H1 (cell line): ENCODE results near the gene SMARCAL1. TPM values are rescaled to one million over a fixed set of nuclear protein-coding genes. Genes with fewer than 3 reads are reported as not detected.

Experiments used
- CHD2 ChIP-seq: IDR thresholded peaks from 2 replicates; pipeline ENCODE4 v1.6.1; 2012; ENCODE audit warnings: low read length, improper control_type of control experiment
- GTF2F1 ChIP-seq: IDR thresholded peaks from 2 replicates; pipeline ENCODE4 v1.6.1; 2012; ENCODE audit warnings: low read depth, low read length, improper control_type of control experiment, borderline replicate concordance
- NANOG ChIP-seq: IDR thresholded peaks from 2 replicates; pipeline ENCODE4 v1.6.1; 2011; ENCODE audit warnings: low read length, low read depth, mild to moderate bottlenecking, inconsistent platforms; ENCODE audit not compliant: insufficient read depth, poor library complexity, severe bottlenecking
- SP4 ChIP-seq: IDR thresholded peaks from 2 replicates; pipeline ENCODE4 v1.6.1; 2012; ENCODE audit warnings: low read length, inconsistent platforms
- TAF7 ChIP-seq: optimal IDR thresholded peaks from 2 replicates; pipeline ENCODE3; 2011; ENCODE audit warnings: low read depth, mild to moderate bottlenecking, inconsistent platforms, low read length, moderate library complexity, borderline replicate concordance
- ZNF274 ChIP-seq: IDR thresholded peaks from 2 replicates; pipeline ENCODE4 v1.7.0; 2012; ENCODE audit warnings: low read length, borderline replicate concordance; ENCODE audit errors: extremely low read depth
- polyA plus RNA-seq, 7 experiments: library from polyadenylated mRNA; depleted of rRNA in 3 of 7; stranded (reverse) in 5 of 7; unstranded in 2 of 7; fragments of >200 nt in 5 of 7; fragments of 200-250 nt in 2 of 7; gene quantifications; 1 replicate in 5 of 7; 2 replicates in 1 of 7; 4 replicates in 1 of 7; pipeline versions ENCODE4 v1.2.1 to v1.2.3, GENCODE V29; 2011 to 2013; ENCODE audit warnings: missing spikeins in 2 of 7, mixed read lengths in 2 of 7
- total RNA-seq: library from RNA; stranded (reverse); fragmentation: NEBNext Ultra II Directional; extraction: Animal tissue kit (Norgen Biotek cat#: 25700); gene quantifications from 2 replicates; pipeline ENCODE4 v1.2.1, GENCODE V29; 2021
- TF ChIP-seq, protein P1 (sequence below): fragments of 300-600 bp; sonication (generic); IDR thresholded peaks from 2 replicates; pipeline ENCODE4 v1.7.1; 2012; ENCODE audit warnings: low read length, moderate library complexity, mild to moderate bottlenecking, inconsistent platforms; ENCODE audit not compliant: insufficient replicate concordance

SMARCAL1 gene
- total and polyA plus RNA-seq, 2 of the 8 experiments (the other 6 are each of a cell fraction or from before 2014, with no cell fraction given): 17.6 to 17.9 TPM

- TF ChIP-seq, protein P1, sequence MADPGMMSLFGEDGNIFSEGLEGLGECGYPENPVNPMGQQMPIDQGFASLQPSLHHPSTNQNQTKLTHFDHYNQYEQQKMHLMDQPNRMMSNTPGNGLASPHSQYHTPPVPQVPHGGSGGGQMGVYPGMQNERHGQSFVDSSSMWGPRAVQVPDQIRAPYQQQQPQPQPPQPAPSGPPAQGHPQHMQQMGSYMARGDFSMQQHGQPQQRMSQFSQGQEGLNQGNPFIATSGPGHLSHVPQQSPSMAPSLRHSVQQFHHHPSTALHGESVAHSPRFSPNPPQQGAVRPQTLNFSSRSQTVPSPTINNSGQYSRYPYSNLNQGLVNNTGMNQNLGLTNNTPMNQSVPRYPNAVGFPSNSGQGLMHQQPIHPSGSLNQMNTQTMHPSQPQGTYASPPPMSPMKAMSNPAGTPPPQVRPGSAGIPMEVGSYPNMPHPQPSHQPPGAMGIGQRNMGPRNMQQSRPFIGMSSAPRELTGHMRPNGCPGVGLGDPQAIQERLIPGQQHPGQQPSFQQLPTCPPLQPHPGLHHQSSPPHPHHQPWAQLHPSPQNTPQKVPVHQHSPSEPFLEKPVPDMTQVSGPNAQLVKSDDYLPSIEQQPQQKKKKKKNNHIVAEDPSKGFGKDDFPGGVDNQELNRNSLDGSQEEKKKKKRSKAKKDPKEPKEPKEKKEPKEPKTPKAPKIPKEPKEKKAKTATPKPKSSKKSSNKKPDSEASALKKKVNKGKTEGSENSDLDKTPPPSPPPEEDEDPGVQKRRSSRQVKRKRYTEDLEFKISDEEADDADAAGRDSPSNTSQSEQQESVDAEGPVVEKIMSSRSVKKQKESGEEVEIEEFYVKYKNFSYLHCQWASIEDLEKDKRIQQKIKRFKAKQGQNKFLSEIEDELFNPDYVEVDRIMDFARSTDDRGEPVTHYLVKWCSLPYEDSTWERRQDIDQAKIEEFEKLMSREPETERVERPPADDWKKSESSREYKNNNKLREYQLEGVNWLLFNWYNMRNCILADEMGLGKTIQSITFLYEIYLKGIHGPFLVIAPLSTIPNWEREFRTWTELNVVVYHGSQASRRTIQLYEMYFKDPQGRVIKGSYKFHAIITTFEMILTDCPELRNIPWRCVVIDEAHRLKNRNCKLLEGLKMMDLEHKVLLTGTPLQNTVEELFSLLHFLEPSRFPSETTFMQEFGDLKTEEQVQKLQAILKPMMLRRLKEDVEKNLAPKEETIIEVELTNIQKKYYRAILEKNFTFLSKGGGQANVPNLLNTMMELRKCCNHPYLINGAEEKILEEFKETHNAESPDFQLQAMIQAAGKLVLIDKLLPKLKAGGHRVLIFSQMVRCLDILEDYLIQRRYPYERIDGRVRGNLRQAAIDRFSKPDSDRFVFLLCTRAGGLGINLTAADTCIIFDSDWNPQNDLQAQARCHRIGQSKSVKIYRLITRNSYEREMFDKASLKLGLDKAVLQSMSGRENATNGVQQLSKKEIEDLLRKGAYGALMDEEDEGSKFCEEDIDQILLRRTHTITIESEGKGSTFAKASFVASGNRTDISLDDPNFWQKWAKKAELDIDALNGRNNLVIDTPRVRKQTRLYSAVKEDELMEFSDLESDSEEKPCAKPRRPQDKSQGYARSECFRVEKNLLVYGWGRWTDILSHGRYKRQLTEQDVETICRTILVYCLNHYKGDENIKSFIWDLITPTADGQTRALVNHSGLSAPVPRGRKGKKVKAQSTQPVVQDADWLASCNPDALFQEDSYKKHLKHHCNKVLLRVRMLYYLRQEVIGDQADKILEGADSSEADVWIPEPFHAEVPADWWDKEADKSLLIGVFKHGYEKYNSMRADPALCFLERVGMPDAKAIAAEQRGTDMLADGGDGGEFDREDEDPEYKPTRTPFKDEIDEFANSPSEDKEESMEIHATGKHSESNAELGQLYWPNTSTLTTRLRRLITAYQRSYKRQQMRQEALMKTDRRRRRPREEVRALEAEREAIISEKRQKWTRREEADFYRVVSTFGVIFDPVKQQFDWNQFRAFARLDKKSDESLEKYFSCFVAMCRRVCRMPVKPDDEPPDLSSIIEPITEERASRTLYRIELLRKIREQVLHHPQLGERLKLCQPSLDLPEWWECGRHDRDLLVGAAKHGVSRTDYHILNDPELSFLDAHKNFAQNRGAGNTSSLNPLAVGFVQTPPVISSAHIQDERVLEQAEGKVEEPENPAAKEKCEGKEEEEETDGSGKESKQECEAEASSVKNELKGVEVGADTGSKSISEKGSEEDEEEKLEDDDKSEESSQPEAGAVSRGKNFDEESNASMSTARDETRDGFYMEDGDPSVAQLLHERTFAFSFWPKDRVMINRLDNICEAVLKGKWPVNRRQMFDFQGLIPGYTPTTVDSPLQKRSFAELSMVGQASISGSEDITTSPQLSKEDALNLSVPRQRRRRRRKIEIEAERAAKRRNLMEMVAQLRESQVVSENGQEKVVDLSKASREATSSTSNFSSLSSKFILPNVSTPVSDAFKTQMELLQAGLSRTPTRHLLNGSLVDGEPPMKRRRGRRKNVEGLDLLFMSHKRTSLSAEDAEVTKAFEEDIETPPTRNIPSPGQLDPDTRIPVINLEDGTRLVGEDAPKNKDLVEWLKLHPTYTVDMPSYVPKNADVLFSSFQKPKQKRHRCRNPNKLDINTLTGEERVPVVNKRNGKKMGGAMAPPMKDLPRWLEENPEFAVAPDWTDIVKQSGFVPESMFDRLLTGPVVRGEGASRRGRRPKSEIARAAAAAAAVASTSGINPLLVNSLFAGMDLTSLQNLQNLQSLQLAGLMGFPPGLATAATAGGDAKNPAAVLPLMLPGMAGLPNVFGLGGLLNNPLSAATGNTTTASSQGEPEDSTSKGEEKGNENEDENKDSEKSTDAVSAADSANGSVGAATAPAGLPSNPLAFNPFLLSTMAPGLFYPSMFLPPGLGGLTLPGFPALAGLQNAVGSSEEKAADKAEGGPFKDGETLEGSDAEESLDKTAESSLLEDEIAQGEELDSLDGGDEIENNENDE: no peak
- TF ChIP-seq GTF2F1 (no peak), SP4 (no peak), TAF7 (no peak), NANOG (no peak), ZNF274 (no peak), CHD2 (no peak)
Measured at GRCh38 chr2:216363221-216363620, 49.1 kb upstream of the SMARCAL1 start (continued).
